ENCODE data around the gene PALM3.

DNA sequence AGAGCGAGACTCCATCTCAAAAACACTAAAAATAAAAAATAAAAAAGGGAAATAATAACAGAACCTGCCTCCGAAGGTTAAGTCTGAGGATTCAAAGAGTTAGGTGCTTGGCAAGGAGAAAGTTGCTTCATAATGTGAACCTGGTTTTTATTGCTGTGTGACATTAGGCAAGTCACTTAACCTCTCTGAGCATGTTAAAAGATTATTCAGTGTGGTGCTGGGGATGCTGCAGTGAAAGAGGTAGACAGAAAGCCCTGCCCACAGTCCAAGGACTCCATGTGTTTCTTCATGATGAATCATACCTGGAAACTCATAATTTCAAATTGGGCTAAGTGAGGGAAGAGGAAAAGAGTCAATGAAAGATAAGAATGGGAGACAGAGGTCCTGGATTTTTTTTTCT lies 27.9 kb downstream of the PALM3 start:
- TF ChIP-seq, protein P1, sequence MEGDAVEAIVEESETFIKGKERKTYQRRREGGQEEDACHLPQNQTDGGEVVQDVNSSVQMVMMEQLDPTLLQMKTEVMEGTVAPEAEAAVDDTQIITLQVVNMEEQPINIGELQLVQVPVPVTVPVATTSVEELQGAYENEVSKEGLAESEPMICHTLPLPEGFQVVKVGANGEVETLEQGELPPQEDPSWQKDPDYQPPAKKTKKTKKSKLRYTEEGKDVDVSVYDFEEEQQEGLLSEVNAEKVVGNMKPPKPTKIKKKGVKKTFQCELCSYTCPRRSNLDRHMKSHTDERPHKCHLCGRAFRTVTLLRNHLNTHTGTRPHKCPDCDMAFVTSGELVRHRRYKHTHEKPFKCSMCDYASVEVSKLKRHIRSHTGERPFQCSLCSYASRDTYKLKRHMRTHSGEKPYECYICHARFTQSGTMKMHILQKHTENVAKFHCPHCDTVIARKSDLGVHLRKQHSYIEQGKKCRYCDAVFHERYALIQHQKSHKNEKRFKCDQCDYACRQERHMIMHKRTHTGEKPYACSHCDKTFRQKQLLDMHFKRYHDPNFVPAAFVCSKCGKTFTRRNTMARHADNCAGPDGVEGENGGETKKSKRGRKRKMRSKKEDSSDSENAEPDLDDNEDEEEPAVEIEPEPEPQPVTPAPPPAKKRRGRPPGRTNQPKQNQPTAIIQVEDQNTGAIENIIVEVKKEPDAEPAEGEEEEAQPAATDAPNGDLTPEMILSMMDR (conservative IDR thresholded peaks at IDR 0.05 in 1 of 2, IDR thresholded peaks at IDR 0.05 in 1 of 2; ENCODE audit: extremely low read depth in 1 of 2, insufficient read depth in 1 of 2, low read depth in 1 of 2, low read length in 2 of 2), result no peak
- TF ChIP-seq EZH2 (IDR thresholded peaks at IDR 0.05; ENCODE audit: borderline replicate concordance, low read length), result no peak

Data from mammary epithelial cell (primary cell).